Vagina (tissue), 2 donors: ENCODE results near the gene LRGUK.

Experiments used
- CTCF ChIP-seq, 3 experiments: fragments of 450-650 bp in 2 of 3; fragments of 200-600 bp in 1 of 3; sonication (generic) in 1 of 3; IDR thresholded peaks; one replicate each; pipeline ENCODE4 v1.5.1; 2017 to 2019; ENCODE audit warnings: antibody characterized with exemption in 3 of 3, mild to moderate bottlenecking in 2 of 3, moderate library complexity in 2 of 3
- POLR2A ChIP-seq, 2 donors: fragments of 450-650 bp; IDR thresholded peaks; one replicate each; pipeline ENCODE4 v1.6.1; 2017; ENCODE audit warnings: antibody characterized with exemption in 2 of 2, mild to moderate bottlenecking in 2 of 2, moderate library complexity in 2 of 2
- POLR2AphosphoS5 ChIP-seq, 2 donors: sonication (generic); formaldehyde crosslinking; IDR thresholded peaks; one replicate each; pipeline ENCODE4 v1.9.0; 2017; ENCODE audit warnings: antibody characterized with exemption in 2 of 2, mild to moderate bottlenecking in 2 of 2, low read depth in 1 of 2; ENCODE audit not compliant: insufficient read depth in 1 of 2

- TF ChIP-seq CTCF (IDR thresholded peaks at IDR 0.05) (no peak), POLR2AphosphoS5 (IDR thresholded peaks at IDR 0.05; ENCODE audit: insufficient read depth in 1 of 2, low read depth in 1 of 2) (no peak), POLR2A (IDR thresholded peaks at IDR 0.05) (no peak)
Observed at GRCh38 chr7:134255814-134256213, 128.7 kb downstream of the LRGUK start.
